ENCODE data around the gene WDR43.

GRCh38 chr2:28880193-28880592, 14.3 kb upstream of the WDR43 start:
- TF ChIP-seq POLR2A (IDR thresholded peaks at IDR 0.05) = no peak
- no peak for TF ChIP-seq CTCF (IDR thresholded peaks at IDR 0.05)

Measured in right lobe of liver (tissue), 4 donors.